Heart left ventricle (tissue), 16 donors: ENCODE data around the gene CLASP2. TPM values are rescaled to one million over a fixed set of nuclear protein-coding genes. Genes with fewer than 3 reads are reported as not detected.

Experiments
- ATAC-seq, 4 donors: fragments of 200-7000 bp; cut with Tn5 transposase; one replicate each; pipeline ENCODE4 v1.9.1; 2020 to 2022; ENCODE audit warnings: moderate library complexity in 4 of 4, mild to moderate bottlenecking in 3 of 4, moderate number of reproducible peaks in 1 of 4
- DNase-seq, 5 donors: peaks; one replicate each; pipeline ENCODE4 v3.0.0-alpha.2; 2020
- H3K27ac ChIP-seq, 12 donors: fragments of 200-600 bp; sonication (generic) in 4 of 12; one replicate each; pipeline versions ENCODE4 v1.5.0 to v1.8.0; 2016 to 2022; ENCODE audit warnings: mild to moderate bottlenecking in 2 of 12
- H3K27me3 ChIP-seq, 9 donors: fragments of 200-600 bp; sonication (generic) in 2 of 9; one replicate each; pipeline versions ENCODE4 v1.5.1 to v1.8.0; 2016 to 2022; ENCODE audit warnings: mild to moderate bottlenecking in 3 of 9
- H3K36me3 ChIP-seq, 9 donors: fragments of 200-600 bp; sonication (generic) in 2 of 9; one replicate each; pipeline versions ENCODE4 v1.5.0 to v1.8.0; 2018 to 2022; ENCODE audit warnings: mild to moderate bottlenecking in 2 of 9
- H3K4me1 ChIP-seq, 12 donors: fragments of 200-600 bp; sonication (generic) in 4 of 12; one replicate each; pipeline versions ENCODE4 v1.5.0 to v1.8.0; 2016 to 2022; ENCODE audit warnings: mild to moderate bottlenecking in 3 of 12
- H3K4me3 ChIP-seq, 12 donors: fragments of 200-600 bp; sonication (generic) in 4 of 12; one replicate each; pipeline versions ENCODE4 v1.5.0 to v1.8.0; 2017 to 2022; ENCODE audit warnings: mild to moderate bottlenecking in 9 of 12, moderate library complexity in 4 of 12
- H3K9me3 ChIP-seq, 12 donors: fragments of 200-600 bp; sonication (generic) in 4 of 12; one replicate each; pipeline versions ENCODE4 v1.5.0 to v1.8.0; 2016 to 2022; ENCODE audit warnings: mild to moderate bottlenecking in 1 of 12
- CTCF ChIP-seq, 12 donors: fragments of 200-600 bp; sonication (generic) in 4 of 12; IDR thresholded peaks; one replicate each; pipeline versions ENCODE4 v1.5.0 to v1.8.0; 2018 to 2022; ENCODE audit warnings: antibody characterized with exemption in 12 of 12, mild to moderate bottlenecking in 5 of 12
- POLR2A ChIP-seq, 2 donors: fragments of 450-650 bp; IDR thresholded peaks; one replicate each; pipeline ENCODE4 v1.6.1; 2017; ENCODE audit warnings: antibody characterized with exemption in 2 of 2, mild to moderate bottlenecking in 2 of 2, moderate library complexity in 2 of 2
- WGBS, 4 donors: extraction: QIAGEN DNeasy Blood & Tissue Kit in 2 of 4; methylation state at CpG; one replicate each; pipeline versions ENCODE4 v1.1.5 to v1.1.7; 2013 to 2018; 5-methylcytosine and 5-hydroxymethylcytosine counted together
- intact Hi-C, 10 donors: fragments of 100-400 bp; cut with DNase I; formaldehyde crosslinking; loops; one replicate each; pipeline versions ENCODE4 v1.11.1 to v1.14.2; 2022
- polyA plus RNA-seq, 2 donors: library from polyadenylated mRNA; stranded (reverse); fragments of 200-250 nt; gene quantifications; one replicate each; pipeline ENCODE4 v1.2.3, GENCODE V29; 2013
- total RNA-seq, 9 donors: library from RNA; depleted of rRNA in 2 of 9; stranded (reverse); fragments of >200 nt in 2 of 9; fragmentation: NEBNext Ultra II Directional in 3 of 9; extraction: Animal tissue kit (Norgen Biotek cat#: 25700) in 3 of 9; gene quantifications; one replicate each; pipeline versions ENCODE4 v1.1.0 to v1.2.4, GENCODE V29; 2016 to 2023
- donor health status: ischemic (EF 13 %, LVEDD 7.1; RV severe dilation, severe dysfunction).
- donor health status: healthy with polysubstance abuse.
- donor health status: DM: no; HTN: yes; CAD: no.
- donor health status: DM: no; HTN: no; CAD: no.
- donor health status: ischemic (EF 25% LVEDD 6.9; RV normal size, moderate dysfunction).
- donor health status: ischemic (EF 25% LVEDD 5.7; RV mildly dilated, moderate dysfunction).
- donor health status: healthy.
- donor health status: DM: yes; HTN: yes; CAD: no.
- donor health status: ischemic (EF 35%, LVEDD 5.7; RV mildly dilated, moderate dysfunction).
- donor health status: nonischemic (EF 11% LVEDD 7.7; RV severe dilation, severe dysfunction).
- donor health status: DM: yes; HTN: yes; CAD: no.
- donor health status: PGD.
- donor health status: ischemic (EF 29% LVEDD 5.4; RV normal size, mild dysfunction).
- donor health status: nonischemic (EF 23%, LVEDD 6.1; RV moderate dilation, normal function).

The CLASP2 gene
- total and polyA plus RNA-seq, 11 donors = 13.3 to 111 (median 78.2) TPM

GRCh38 chr3:33577588-33577987 lies 140.5 kb downstream of the CLASP2 start:
- no peak for TF ChIP-seq CTCF (IDR thresholded peaks at IDR 0.05)
- no peak for TF ChIP-seq POLR2A (IDR thresholded peaks at IDR 0.05)
- Histone ChIP-seq H3K27me3 (no peaks in the 10 kb centered on the region), H3K4me3 (no peak overlapping the region), H3K36me3 (peaks cover 0 to 98% (median 45%) of the 10 kb centered on the region in 9 donors), H3K4me1 (no peaks in the 10 kb centered on the region), H3K27ac (no peak overlapping the region), H3K9me3 (no peaks in the 10 kb centered on the region)
- ATAC-seq (no peak), DNase-seq (no peak)
- intact Hi-C loops = no loop called here
- WGBS, 4 donors = 76 to 86% (median 82%) methylated on average over 1 of the region's 1 CpG

- Histone ChIP-seq H3K4me3 (no peak overlapping the region), H3K4me1 (no peaks in the 10 kb centered on the region), H3K27ac (no peak overlapping the region), H3K9me3 (no peaks in the 10 kb centered on the region), H3K36me3 (peaks cover 0 to 98% (median 44%) of the 10 kb centered on the region in 9 donors), H3K27me3 (no peaks in the 10 kb centered on the region)
- 94 to 97% (median 94%) methylated on average over 3 of the region's 3 CpGs for WGBS, 4 donors
- TF ChIP-seq CTCF (IDR thresholded peaks at IDR 0.05) (no peak), POLR2A (IDR thresholded peaks at IDR 0.05) (no peak)
- intact Hi-C loops = no loop called here
- no peak for ATAC-seq
- no peak for DNase-seq
These were observed 140.9 kb downstream of the CLASP2 start for GRCh38 chr3:33577173-33577572.

- H3K27ac ChIP-seq = no peak overlapping the region
- no peaks in the 10 kb centered on the region for H3K9me3 ChIP-seq
- H3K36me3 ChIP-seq = peaks cover 0 to 91% (median 39%) of the 10 kb centered on the region in 9 donors
- H3K27me3 ChIP-seq = no peaks in the 10 kb centered on the region
- TF ChIP-seq CTCF (IDR thresholded peaks at IDR 0.05) (no peak), POLR2A (IDR thresholded peaks at IDR 0.05) (no peak)
- intact Hi-C loops = no loop called here
- no peaks in the 10 kb centered on the region for H3K4me1 ChIP-seq
- ATAC-seq (no peak), DNase-seq (no peak)
- 61 to 80% (median 68%) methylated on average over 1 of the region's 1 CpG for WGBS, 4 donors
- H3K4me3 ChIP-seq = no peak overlapping the region
These were observed 142.7 kb downstream of the CLASP2 start for GRCh38 chr3:33575311-33575710.

GRCh38 chr3:33557829-33558228 lies 160.2 kb downstream of the CLASP2 start:
- intact Hi-C loops = no loop called here
- no peak overlapping the region for H3K4me3 ChIP-seq
- TF ChIP-seq POLR2A (IDR thresholded peaks at IDR 0.05) (no peak), CTCF (IDR thresholded peaks at IDR 0.05) (no peak)
- ATAC-seq (no peak), DNase-seq (no peak)
- H3K27ac ChIP-seq = no peak overlapping the region
- H3K4me1 ChIP-seq = no peaks in the 10 kb centered on the region
- H3K27me3 ChIP-seq = no peaks in the 10 kb centered on the region
- no peaks in the 10 kb centered on the region for H3K9me3 ChIP-seq
- WGBS, 4 donors = 55 to 64% (median 58%) methylated on average over 3 of the region's 3 CpGs
- H3K36me3 ChIP-seq = peaks cover 0 to 89% (median 57%) of the 10 kb centered on the region in 9 donors
